Measurements from ENCODE around the gene ABCA13.

Gene ABCA13

DNA sequence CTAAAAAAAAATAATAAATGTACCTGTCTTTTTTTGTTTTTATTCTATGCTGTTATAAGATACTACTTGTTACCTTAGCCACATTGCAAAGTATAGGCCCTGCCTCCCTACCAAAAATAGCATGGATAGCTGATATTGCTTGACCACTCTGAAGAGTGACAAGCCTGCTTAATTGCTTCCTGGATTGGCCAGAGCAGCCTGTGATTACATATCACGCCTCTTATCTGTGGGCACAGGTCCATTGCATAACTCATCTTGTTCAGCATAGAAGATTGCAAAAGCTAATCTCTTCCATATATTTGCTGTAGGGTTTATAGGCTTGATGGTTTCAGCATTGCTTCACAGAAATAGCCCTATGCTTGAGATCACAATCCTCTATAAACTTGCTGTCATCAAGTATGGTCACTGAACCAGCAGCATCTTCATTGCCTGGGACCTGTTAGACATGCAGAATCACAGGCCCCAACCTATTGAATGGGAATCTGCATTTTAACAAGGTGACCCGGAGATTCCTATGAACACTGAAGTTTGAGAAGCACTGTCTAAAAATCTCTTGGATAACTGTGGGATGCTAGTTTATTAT, 472.3 kb downstream of the ABCA13 start:
- ChIA-PET CTCF (no interaction called here), POLR2A (no interaction called here)
- no peak for DNase-seq (ENCODE audit: extremely low spot score)

DNA sequence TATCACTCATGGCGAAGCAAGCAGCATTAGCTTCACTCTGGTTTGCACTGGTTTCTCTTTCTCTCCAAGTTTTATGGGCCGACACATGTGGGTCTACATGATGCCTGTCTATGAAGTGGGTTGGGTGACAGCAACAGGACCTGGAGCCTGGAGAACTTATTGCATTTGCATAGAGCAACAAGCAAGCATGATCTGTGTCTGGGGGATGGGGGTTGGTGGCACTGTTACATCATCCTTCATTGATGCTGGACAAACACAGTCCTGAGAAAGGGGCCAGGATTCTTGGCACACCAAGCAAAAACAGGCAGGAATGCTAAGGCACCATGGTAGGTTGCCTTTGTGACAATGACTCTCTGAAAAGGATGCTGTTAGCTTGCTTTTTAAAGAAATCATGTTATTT, 486.9 kb downstream of the ABCA13 start:
- POLR2A ChIA-PET = no interaction called here
- TF ChIP-seq FOXK2 (IDR thresholded peaks at IDR 0.05) (no peak), SP1 (IDR thresholded peaks at IDR 0.05) (no peak), FOXA1 (IDR thresholded peaks at IDR 0.05) (no peak), CTBP1 (IDR thresholded peaks at IDR 0.05; ENCODE audit: borderline replicate concordance) (no peak), TARDBP (IDR thresholded peaks at IDR 0.05) (no peak), ZNF384 (IDR thresholded peaks at IDR 0.05) (no peak), ARNT (IDR thresholded peaks at IDR 0.05) (no peak), SUZ12 (IDR thresholded peaks at IDR 0.05) (no peak), ELF4 (IDR thresholded peaks at IDR 0.05) (no peak), NFRKB (IDR thresholded peaks at IDR 0.05) (no peak), BHLHE40 (IDR thresholded peaks at IDR 0.05; ENCODE audit: borderline replicate concordance) (no peak)
- TF ChIP-seq, protein P1, sequence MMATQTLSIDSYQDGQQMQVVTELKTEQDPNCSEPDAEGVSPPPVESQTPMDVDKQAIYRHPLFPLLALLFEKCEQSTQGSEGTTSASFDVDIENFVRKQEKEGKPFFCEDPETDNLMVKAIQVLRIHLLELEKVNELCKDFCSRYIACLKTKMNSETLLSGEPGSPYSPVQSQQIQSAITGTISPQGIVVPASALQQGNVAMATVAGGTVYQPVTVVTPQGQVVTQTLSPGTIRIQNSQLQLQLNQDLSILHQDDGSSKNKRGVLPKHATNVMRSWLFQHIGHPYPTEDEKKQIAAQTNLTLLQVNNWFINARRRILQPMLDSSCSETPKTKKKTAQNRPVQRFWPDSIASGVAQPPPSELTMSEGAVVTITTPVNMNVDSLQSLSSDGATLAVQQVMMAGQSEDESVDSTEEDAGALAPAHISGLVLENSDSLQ (IDR thresholded peaks at IDR 0.05) = no peak
- DNase-seq (ENCODE audit: extremely low spot score) = no peak
- CTCF ChIA-PET = no interaction called here

More for the DNA sequence above, 472.3 kb downstream of the ABCA13 start:
- no peak for TF ChIP-seq CTBP1 (IDR thresholded peaks at IDR 0.05; ENCODE audit: borderline replicate concordance)
- TF ChIP-seq LEF1 (IDR thresholded peaks at IDR 0.05; ENCODE audit: borderline replicate concordance) = no peak
- no peak for TF ChIP-seq ELF4 (IDR thresholded peaks at IDR 0.05)

DNA sequence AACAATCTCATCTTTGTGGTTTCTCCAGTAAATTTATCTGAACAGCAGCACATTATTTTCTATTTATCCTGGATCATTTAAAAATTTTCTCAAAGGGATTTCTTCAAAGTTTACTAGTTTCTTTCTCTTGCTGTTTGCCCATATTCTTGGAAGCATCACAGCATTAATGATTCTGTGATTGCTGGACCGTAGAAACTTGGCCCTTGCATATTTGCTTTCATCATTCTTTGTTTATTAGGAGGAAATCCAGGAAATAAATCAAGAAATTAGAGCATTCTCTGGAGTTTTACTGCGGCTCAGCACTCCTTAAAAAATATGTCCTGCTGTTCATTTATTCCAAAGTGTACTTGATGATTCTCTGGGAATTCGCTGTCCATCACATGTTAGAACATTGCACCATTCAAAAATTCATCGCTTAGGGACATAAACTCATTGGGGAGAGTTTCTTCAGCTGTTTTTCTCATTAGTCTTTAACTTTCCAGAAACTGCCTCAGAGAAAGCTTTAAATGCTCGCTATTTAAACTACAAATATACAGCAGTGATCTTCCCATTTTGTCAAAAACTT, 489.1 kb downstream of the ABCA13 start:
- ChIA-PET CTCF (no interaction called here), POLR2A (no interaction called here)
- TF ChIP-seq SP1 (IDR thresholded peaks at IDR 0.05) (no peak), ARNT (IDR thresholded peaks at IDR 0.05) (no peak), NFRKB (IDR thresholded peaks at IDR 0.05) (no peak), FOXK2 (IDR thresholded peaks at IDR 0.05) (no peak), ZNF384 (IDR thresholded peaks at IDR 0.05) (no peak), BHLHE40 (IDR thresholded peaks at IDR 0.05; ENCODE audit: borderline replicate concordance) (no peak), TARDBP (IDR thresholded peaks at IDR 0.05) (no peak), LEF1 (IDR thresholded peaks at IDR 0.05; ENCODE audit: borderline replicate concordance) (no peak), CTBP1 (IDR thresholded peaks at IDR 0.05; ENCODE audit: borderline replicate concordance) (no peak), FOXM1 (IDR thresholded peaks at IDR 0.05; ENCODE audit: borderline replicate concordance) (no peak), FOXA1 (IDR thresholded peaks at IDR 0.05) (no peak), SUZ12 (IDR thresholded peaks at IDR 0.05) (no peak), HDGF (IDR thresholded peaks at IDR 0.05; ENCODE audit: borderline replicate concordance) (no peak), L3MBTL2 (conservative IDR thresholded peaks at IDR 0.05) (no peak), ELF4 (IDR thresholded peaks at IDR 0.05) (no peak)
- TF ChIP-seq, protein P1 (IDR thresholded peaks at IDR 0.05) = no peak
- no peak for DNase-seq (ENCODE audit: extremely low spot score)

DNA sequence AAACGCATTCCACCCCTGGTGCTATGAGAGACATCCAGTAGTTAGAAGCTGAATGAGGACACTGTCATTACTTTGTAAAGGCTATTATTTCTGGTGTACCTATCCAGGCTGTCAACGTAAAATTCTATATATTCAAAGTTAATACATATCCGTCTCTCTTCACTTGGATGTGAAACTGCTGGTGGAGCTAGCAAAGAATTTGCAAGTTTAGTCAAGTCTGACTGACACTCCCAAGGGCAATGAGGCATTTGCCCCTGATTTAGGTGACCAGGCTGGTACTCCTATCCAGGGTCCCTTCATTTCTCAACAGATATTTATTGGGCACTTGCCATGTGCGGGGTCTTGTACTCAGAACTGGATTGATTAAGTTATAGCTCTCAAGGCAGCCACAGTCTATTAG, 493.0 kb downstream of the ABCA13 start:
- TF ChIP-seq, protein P1 (IDR thresholded peaks at IDR 0.05) = no peak
- TF ChIP-seq HDGF (IDR thresholded peaks at IDR 0.05; ENCODE audit: borderline replicate concordance) (no peak), ELF4 (IDR thresholded peaks at IDR 0.05) (no peak), FOXK2 (IDR thresholded peaks at IDR 0.05) (no peak), NFRKB (IDR thresholded peaks at IDR 0.05) (no peak), FOXA1 (IDR thresholded peaks at IDR 0.05) (no peak), LEF1 (IDR thresholded peaks at IDR 0.05; ENCODE audit: borderline replicate concordance) (no peak), FOXM1 (IDR thresholded peaks at IDR 0.05; ENCODE audit: borderline replicate concordance) (no peak), CTBP1 (IDR thresholded peaks at IDR 0.05; ENCODE audit: borderline replicate concordance) (no peak), SP1 (IDR thresholded peaks at IDR 0.05) (no peak), SUZ12 (IDR thresholded peaks at IDR 0.05) (no peak), TARDBP (IDR thresholded peaks at IDR 0.05) (no peak), BHLHE40 (IDR thresholded peaks at IDR 0.05; ENCODE audit: borderline replicate concordance) (no peak)
- ChIA-PET CTCF (no interaction called here), POLR2A (no interaction called here)
- DNase-seq (ENCODE audit: extremely low spot score) = no peak

DNA sequence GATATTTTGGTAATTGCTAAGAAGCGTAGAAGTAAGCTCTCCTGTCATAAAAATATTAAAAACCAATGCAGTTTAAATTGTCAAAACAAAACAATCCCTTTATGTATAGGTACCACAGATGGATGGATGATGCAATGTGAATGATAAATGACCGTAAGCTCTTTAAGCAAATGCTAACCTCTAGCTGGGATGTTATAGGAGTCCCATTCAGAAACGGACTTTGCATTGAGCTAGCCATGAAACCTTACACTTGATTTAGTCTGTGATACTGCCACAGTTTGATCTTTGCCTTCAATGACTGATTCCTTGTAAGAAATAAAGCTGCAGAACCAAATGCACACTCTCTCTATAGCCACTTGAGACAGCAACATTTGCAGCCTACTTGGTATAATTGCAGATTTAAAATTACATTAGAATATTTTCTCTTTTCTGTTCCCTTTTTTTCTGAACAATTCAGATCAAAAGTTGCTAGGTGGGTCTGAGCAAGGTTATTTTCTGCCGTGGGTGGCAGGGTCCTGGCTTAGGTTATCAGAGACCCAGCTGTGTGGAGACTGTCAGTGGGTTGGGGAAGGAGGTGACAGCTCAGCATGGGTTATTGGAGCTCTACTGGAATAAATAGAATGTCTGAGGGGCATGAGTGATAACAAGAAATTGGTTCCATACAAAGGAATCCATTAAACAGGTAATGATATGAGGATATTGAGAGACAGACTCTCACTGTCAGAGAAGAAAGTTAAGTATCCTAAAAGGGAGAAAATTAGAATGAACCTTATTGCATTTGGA, 494.3 kb downstream of the ABCA13 start:
- ChIA-PET CTCF (no interaction called here), POLR2A (no interaction called here)
- TF ChIP-seq FOXM1 (IDR thresholded peaks at IDR 0.05; ENCODE audit: borderline replicate concordance) (no peak), ELF4 (IDR thresholded peaks at IDR 0.05) (no peak)
- DNase-seq (ENCODE audit: extremely low spot score) = no peak

DNA sequence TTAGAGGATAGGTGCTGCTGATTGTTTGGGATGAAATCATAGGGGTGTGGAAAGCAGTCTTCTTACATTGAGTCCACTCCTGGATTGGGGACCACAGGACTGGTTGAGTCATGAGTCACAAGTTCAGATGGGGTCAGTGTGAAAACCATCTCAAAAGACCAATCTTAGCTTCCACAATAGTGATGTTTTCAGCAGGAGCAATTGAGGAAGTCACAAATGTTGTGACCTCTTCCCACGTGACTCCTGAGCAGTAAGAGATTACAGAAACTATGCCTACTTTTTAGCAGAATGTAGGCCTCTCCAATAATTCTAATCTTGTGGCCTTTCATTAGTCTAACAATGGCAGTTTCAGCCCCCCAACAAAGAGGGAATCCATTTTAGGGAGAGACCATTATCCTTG, 496.1 kb downstream of the ABCA13 start:
- CTCF ChIA-PET = no interaction called here
- TF ChIP-seq HDGF (IDR thresholded peaks at IDR 0.05; ENCODE audit: borderline replicate concordance) (no peak), CTBP1 (IDR thresholded peaks at IDR 0.05; ENCODE audit: borderline replicate concordance) (no peak), ZNF384 (IDR thresholded peaks at IDR 0.05) (no peak), BHLHE40 (IDR thresholded peaks at IDR 0.05; ENCODE audit: borderline replicate concordance) (no peak), FOXA1 (IDR thresholded peaks at IDR 0.05) (no peak), SUZ12 (IDR thresholded peaks at IDR 0.05) (no peak), ELF4 (IDR thresholded peaks at IDR 0.05) (no peak), L3MBTL2 (conservative IDR thresholded peaks at IDR 0.05) (no peak), TARDBP (IDR thresholded peaks at IDR 0.05) (no peak), LEF1 (IDR thresholded peaks at IDR 0.05; ENCODE audit: borderline replicate concordance) (no peak), SP1 (IDR thresholded peaks at IDR 0.05) (no peak), NFRKB (IDR thresholded peaks at IDR 0.05) (no peak), FOXK2 (IDR thresholded peaks at IDR 0.05) (no peak), FOXM1 (IDR thresholded peaks at IDR 0.05; ENCODE audit: borderline replicate concordance) (no peak), ARNT (IDR thresholded peaks at IDR 0.05) (no peak)
- TF ChIP-seq, protein P1 (IDR thresholded peaks at IDR 0.05) = no peak
- DNase-seq (ENCODE audit: extremely low spot score) = no peak
- POLR2A ChIA-PET = no interaction called here
